Activated naive CD4-positive, alpha-beta T cell treated with anti-CD3 and anti-CD28 coated beads, Interleukin-2, amount 10 ng/mL, durations not matched to agents 7 days and 5 days (primary cell): ENCODE results near the gene PRKAR1A.
"Not testable (repeated sequence)": the region's sequence is repeated elsewhere in the genome, so short reads cannot be mapped to it uniquely, and the experiment has no call there.

Experiments
- CTCF ChIA-PET: fragments of 350-600 bp; sonication (Branson Sonifier 250); formaldehyde crosslinking; loops from one replicate; lab custom pipeline; 2021; ENCODE audit warnings: antibody characterized with exemption; lab: Charles Lee
- DNase-seq: peaks from one replicate; pipeline ENCODE4 v3.0.0-alpha.2; 2020
- H3K27ac Mint-ChIP-seq: one replicate; pipeline ENCODE4 v1.8.0; 2021; ENCODE audit warnings: mild to moderate bottlenecking, moderate library complexity, mixed read lengths
- H3K27me3 Mint-ChIP-seq: one replicate; pipeline ENCODE4 v1.8.0; 2021; ENCODE audit warnings: mild to moderate bottlenecking, mixed read lengths
- H3K36me3 Mint-ChIP-seq: one replicate; pipeline ENCODE4 v1.8.0; 2021; ENCODE audit warnings: mixed read lengths
- H3K4me1 Mint-ChIP-seq: one replicate; pipeline ENCODE4 v1.8.0; 2021; ENCODE audit warnings: mixed read lengths
- H3K4me3 Mint-ChIP-seq: one replicate; pipeline ENCODE4 v1.8.0; 2021; ENCODE audit warnings: mild to moderate bottlenecking, moderate library complexity, mixed read lengths
- H3K9me3 Mint-ChIP-seq: one replicate; pipeline ENCODE4 v1.8.0; 2021; ENCODE audit warnings: mixed read lengths

The PRKAR1A gene

GRCh38 chr17:68518063-68518815 lies 6.0 kb downstream of the PRKAR1A start:
- Mint-ChIP-seq H3K27me3 (no peaks in the 10 kb centered on the region), H3K27ac (no peak overlapping the region), H3K4me1 (peaks cover 40% of the 10 kb centered on the region), H3K36me3 (peaks cover 62% of the 10 kb centered on the region), H3K9me3 (no peaks in the 10 kb centered on the region), H3K4me3 (no peak overlapping the region)
- no peak for DNase-seq
- CTCF ChIA-PET = no interaction called here

- not testable (repeated sequence) for H3K9me3 Mint-ChIP-seq, DNase-seq, H3K27ac Mint-ChIP-seq, H3K4me3 Mint-ChIP-seq, H3K27me3 Mint-ChIP-seq
- Mint-ChIP-seq H3K4me1 (peaks cover 32% of the 10 kb centered on the region), H3K36me3 (peaks cover 63% of the 10 kb centered on the region)
- CTCF ChIA-PET = interaction anchor here (1.1 kb wide), 1 partner anchor 93 kb away, joined by 3 read pairs; no protein-coding TSS in a partner anchor
Observed at GRCh38 chr17:68519051-68519450, 6.8 kb downstream of the PRKAR1A start.

DNA sequence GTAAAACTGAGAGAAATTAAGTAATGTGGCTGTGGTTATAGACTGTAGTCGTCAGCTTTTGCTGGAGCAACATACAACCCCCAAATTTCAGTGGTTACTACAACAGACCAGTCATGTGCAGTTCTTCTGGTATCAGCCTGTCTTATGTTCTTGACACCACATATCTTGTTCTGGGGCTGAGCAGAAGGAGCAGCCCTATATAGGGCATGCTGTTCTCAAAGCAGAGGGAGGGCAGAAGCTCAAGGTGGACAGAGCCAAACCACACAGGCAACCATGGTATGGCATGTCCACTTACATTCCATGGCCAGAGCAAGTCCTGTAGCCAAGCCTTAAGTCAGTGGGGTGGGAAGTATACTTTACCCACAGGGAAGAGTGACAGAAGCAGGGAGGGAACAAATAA lies 7.7 kb downstream of the PRKAR1A start:
- Mint-ChIP-seq H3K4me3 (no peak overlapping the region), H3K9me3 (no peaks in the 10 kb centered on the region), H3K4me1 (peaks cover 24% of the 10 kb centered on the region), H3K27ac (no peak overlapping the region), H3K27me3 (no peaks in the 10 kb centered on the region), H3K36me3 (peaks cover 68% of the 10 kb centered on the region)
- CTCF ChIA-PET = interaction anchor here (1.1 kb wide), 1 partner anchor 92 kb away, joined by 3 read pairs; no protein-coding TSS in a partner anchor
- DNase-seq = no peak

DNA sequence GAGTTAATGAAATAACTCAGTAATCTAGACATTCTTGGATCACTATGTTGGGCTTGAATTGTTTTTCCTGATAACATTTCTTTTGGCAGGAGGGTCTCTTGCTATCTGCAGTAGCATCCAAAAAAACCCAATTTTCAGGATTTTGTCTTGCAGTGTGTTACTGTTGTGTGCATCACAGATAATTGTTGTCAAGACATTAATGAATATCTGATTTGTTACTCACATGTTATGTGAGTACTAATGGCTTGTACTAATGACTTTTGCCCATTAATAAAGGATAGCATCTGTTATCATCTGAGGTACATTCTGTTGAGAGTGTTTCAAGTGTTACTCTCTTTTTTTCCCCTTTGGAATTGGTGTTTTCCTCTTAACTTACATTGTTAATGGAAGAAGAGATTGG lies 10.0 kb downstream of the PRKAR1A start:
- peaks cover 11% of the 10 kb centered on the region for H3K4me1 Mint-ChIP-seq
- no peak overlapping the region for H3K27ac Mint-ChIP-seq
- H3K36me3 Mint-ChIP-seq = peaks cover 71% of the 10 kb centered on the region
- no peak overlapping the region for H3K4me3 Mint-ChIP-seq
- DNase-seq = no peak
- no peaks in the 10 kb centered on the region for H3K27me3 Mint-ChIP-seq
- CTCF ChIA-PET = no interaction called here
- no peaks in the 10 kb centered on the region for H3K9me3 Mint-ChIP-seq

GRCh38 chr17:68526548-68526947 lies 14.3 kb downstream of the PRKAR1A start:
- Mint-ChIP-seq H3K4me1 (peaks cover 4% of the 10 kb centered on the region), H3K36me3 (peaks cover 83% of the 10 kb centered on the region), H3K9me3 (no peaks in the 10 kb centered on the region), H3K27ac (no peak overlapping the region), H3K27me3 (no peaks in the 10 kb centered on the region), H3K4me3 (no peak overlapping the region)
- DNase-seq = no peak
- CTCF ChIA-PET = no interaction called here

- no peaks in the 10 kb centered on the region for H3K9me3 Mint-ChIP-seq
- CTCF ChIA-PET = no interaction called here
- H3K36me3 Mint-ChIP-seq = peaks cover 79% of the 10 kb centered on the region
- no peak for DNase-seq
- no peaks in the 10 kb centered on the region for H3K27me3 Mint-ChIP-seq
- H3K4me1 Mint-ChIP-seq = peaks cover 4% of the 10 kb centered on the region
- no peak overlapping the region for H3K4me3 Mint-ChIP-seq
- no peak overlapping the region for H3K27ac Mint-ChIP-seq
Observed at GRCh38 chr17:68527314-68527713, 15.1 kb downstream of the PRKAR1A start.

GRCh38 chr17:68531252-68531651 lies 19.0 kb downstream of the PRKAR1A start:
- CTCF ChIA-PET = no interaction called here
- H3K27me3 Mint-ChIP-seq = no peaks in the 10 kb centered on the region

GRCh38 chr17:68532826-68533225 lies 20.6 kb downstream of the PRKAR1A start:
- Mint-ChIP-seq H3K4me3 (no peak overlapping the region), H3K36me3 (peaks cover 60% of the 10 kb centered on the region), H3K27ac (no peak overlapping the region), H3K27me3 (no peaks in the 10 kb centered on the region), H3K4me1 (peaks cover 3% of the 10 kb centered on the region), H3K9me3 (no peaks in the 10 kb centered on the region)
- no peak for DNase-seq
- CTCF ChIA-PET = interaction anchor here (1.4 kb wide), 1 partner anchor 228 kb away, joined by 4 read pairs; no protein-coding TSS in a partner anchor

More at GRCh38 chr17:68531252-68531651, 19.0 kb downstream of the PRKAR1A start:
- Mint-ChIP-seq H3K9me3 (no peaks in the 10 kb centered on the region), H3K4me3 (no peak overlapping the region), H3K27ac (no peak overlapping the region), H3K36me3 (peaks cover 70% of the 10 kb centered on the region), H3K4me1 (peaks cover 3% of the 10 kb centered on the region)
- DNase-seq = no peak

- no peak overlapping the region for H3K27ac Mint-ChIP-seq
- H3K36me3 Mint-ChIP-seq = peaks cover 53% of the 10 kb centered on the region
- H3K4me1 Mint-ChIP-seq = peaks cover 3% of the 10 kb centered on the region
- no peaks in the 10 kb centered on the region for H3K27me3 Mint-ChIP-seq
- CTCF ChIA-PET = interaction anchor here (0.8 to 1.4 kb wide), 8 partner anchors 11 to 227 kb away, joined by 3 to 5 read pairs (median 3); no protein-coding TSS in a partner anchor
- no peaks in the 10 kb centered on the region for H3K9me3 Mint-ChIP-seq
- no peak overlapping the region for H3K4me3 Mint-ChIP-seq
- DNase-seq = no peak
Observed at GRCh38 chr17:68533887-68534694, 21.9 kb downstream of the PRKAR1A start.

DNA sequence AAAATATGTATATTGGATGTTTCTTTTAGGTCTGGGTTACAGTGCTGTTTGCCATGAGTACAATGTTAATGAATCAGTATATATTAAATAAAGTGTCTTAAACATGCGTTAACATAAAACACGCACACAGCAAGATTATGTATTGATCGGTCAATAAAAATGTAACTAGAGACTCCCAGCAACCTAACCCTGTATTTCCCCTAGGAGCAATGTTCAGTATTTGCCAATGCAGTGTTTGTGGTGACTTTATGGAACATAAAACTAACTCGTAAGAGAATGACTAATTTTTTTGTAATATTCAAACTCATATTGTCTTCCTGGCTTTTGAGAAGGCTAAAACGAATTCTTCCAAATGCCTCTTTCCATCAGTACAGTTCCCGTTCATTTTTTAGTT lies 22.5 kb downstream of the PRKAR1A start:
- H3K4me1 Mint-ChIP-seq = peaks cover 3% of the 10 kb centered on the region
- no peak overlapping the region for H3K4me3 Mint-ChIP-seq
- H3K27me3 Mint-ChIP-seq = no peaks in the 10 kb centered on the region
- DNase-seq = no peak
- CTCF ChIA-PET = interaction anchor here (1.2 to 1.4 kb wide), 4 partner anchors 12 to 79 kb away, joined by 3 to 5 read pairs (median 4); no protein-coding TSS in a partner anchor
- H3K9me3 Mint-ChIP-seq = no peaks in the 10 kb centered on the region
- H3K36me3 Mint-ChIP-seq = peaks cover 54% of the 10 kb centered on the region
- H3K27ac Mint-ChIP-seq = no peak overlapping the region

GRCh38 chr17:68535922-68536321 lies 23.7 kb downstream of the PRKAR1A start:
- Mint-ChIP-seq H3K27ac (no peak overlapping the region), H3K4me1 (peaks cover 3% of the 10 kb centered on the region), H3K27me3 (no peaks in the 10 kb centered on the region), H3K36me3 (peaks cover 47% of the 10 kb centered on the region), H3K4me3 (no peak overlapping the region), H3K9me3 (no peaks in the 10 kb centered on the region)
- CTCF ChIA-PET = no interaction called here
- DNase-seq = no peak

GRCh38 chr17:68539548-68540467 lies 27.6 kb downstream of the PRKAR1A start:
- CTCF ChIA-PET = no interaction called here
- H3K27ac Mint-ChIP-seq = no peak overlapping the region
- H3K27me3 Mint-ChIP-seq = peaks cover 4% of the 10 kb centered on the region

GRCh38 chr17:68540981-68541380 lies 28.8 kb downstream of the PRKAR1A start:
- Mint-ChIP-seq H3K27ac (no peak overlapping the region), H3K27me3 (peaks cover 4% of the 10 kb centered on the region), H3K4me3 (no peak overlapping the region), H3K9me3 (no peaks in the 10 kb centered on the region), H3K36me3 (peaks cover 20% of the 10 kb centered on the region), H3K4me1 (no peaks in the 10 kb centered on the region)
- CTCF ChIA-PET = no interaction called here
- DNase-seq = no peak

More at GRCh38 chr17:68539548-68540467, 27.6 kb downstream of the PRKAR1A start:
- H3K36me3 Mint-ChIP-seq = peaks cover 29% of the 10 kb centered on the region
- no peaks in the 10 kb centered on the region for H3K4me1 Mint-ChIP-seq
- no peak overlapping the region for H3K4me3 Mint-ChIP-seq
- no peaks in the 10 kb centered on the region for H3K9me3 Mint-ChIP-seq
- DNase-seq = no peak
